HPDE6-E6E7 (cell line): ENCODE measurements around the gene RANBP17.

Source experiments
- DNase-seq: peaks from one replicate; pipeline ENCODE4 v3.0.0; 2011; ENCODE audit warnings: missing footprints; ENCODE audit errors: extremely low spot score

The RANBP17 gene

DNA sequence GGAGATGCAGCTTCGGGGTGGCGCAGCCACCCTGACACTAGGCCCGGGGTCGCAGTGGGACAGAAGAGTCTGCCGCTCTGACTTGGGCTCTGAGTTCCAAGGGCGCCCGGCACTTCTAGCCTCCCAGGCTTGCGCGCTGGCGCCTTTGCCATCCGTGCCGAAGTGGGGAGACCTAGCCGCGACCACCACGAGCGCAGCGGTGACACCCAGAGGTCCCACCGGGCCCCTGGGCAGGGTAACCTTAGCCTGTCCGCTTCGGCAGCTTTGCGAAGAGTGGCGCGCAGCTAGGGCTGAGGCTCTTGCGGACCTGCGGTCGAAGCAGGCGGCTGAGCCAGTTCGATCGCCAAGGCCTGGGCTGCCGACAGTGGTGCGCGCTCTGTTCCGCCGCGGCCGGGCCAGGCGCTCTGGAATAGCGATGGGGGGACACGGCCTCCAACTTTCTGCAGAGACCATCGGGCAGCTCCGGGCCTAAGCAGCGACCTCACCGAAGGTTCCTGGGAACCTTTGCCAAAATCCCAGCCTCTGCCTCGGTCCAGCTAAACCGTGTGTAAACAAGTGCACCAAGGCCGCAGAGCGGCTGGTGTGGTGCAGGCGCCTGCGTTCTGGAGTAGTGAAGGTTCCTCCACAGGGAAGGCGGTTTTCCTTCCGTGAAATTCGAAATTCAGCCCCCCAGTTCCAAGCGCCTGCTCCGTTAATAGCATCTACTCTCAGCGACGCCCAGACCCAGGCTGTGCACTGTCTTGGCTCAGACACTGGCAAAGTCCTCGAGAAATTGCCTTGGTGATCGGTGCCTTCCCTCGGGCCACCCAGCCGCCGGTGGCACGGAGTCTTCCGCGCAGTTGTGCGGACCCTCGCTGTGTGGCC lies 454.7 kb downstream of the RANBP17 start:
- DNase-seq: no peak

DNA sequence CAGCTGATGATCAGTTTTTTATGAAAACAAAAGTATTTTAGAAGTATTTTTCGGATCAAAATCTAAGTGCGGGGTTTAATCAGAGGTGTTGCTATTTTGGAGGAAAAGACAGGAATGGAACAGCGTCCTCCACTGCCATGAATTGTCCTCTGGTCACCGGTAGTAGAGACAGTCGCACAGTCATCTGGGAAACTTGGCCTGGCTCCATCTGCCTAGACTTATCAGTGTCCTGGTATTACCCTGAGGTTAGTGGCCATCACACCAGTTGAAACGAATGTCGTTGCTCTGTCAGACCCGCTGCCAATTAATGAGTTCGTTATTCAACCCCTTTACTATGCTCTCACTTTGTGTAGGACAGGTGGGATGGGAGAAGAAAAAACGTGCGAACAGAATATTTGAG lies 455.4 kb downstream of the RANBP17 start:
- no peak for DNase-seq

GRCh38 chr5:171318026-171318425 lies 456.2 kb downstream of the RANBP17 start:
- DNase-seq: no peak

DNA sequence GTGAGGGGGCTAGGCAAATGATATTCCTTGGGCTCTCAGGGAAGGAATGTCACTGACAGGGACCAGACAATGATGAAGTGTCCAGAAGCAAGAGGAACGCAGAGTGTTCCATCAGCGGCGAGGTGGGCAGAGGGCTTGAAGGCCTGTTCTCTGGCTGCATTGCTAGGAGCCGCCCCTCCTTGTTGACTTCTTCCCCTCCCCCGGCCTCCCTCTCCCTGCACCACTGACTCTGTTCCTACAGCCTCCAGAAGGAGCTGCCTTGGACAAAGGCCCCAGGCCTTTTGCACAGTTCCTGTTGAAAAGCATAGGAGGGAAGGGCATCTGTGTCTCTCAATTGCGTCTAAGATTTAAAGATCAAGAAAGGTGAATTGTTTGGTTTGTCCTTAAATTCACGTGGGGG lies 459.6 kb downstream of the RANBP17 start:
- DNase-seq: no peak

DNA sequence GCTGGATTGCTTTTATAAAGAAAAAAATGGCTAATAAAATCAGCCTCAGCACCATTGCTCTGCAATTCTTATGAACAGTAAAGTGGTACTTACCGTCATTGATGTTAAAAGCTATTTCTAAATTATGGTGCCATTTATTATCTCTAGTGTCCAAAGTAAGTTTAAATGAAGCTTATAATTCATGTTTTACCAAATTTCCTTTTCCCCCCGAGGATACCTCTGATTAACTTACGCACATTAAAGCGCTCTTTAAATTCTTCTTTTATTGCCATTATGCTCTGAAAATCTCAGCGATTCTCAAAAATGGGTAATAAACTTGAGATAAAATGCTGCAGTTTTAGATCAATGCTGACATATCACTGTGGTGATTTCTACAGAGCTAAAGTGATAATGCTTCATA lies 460.7 kb downstream of the RANBP17 start:
- no peak for DNase-seq

GRCh38 chr5:171323007-171323406 lies 461.2 kb downstream of the RANBP17 start:
- DNase-seq: no peak

DNA sequence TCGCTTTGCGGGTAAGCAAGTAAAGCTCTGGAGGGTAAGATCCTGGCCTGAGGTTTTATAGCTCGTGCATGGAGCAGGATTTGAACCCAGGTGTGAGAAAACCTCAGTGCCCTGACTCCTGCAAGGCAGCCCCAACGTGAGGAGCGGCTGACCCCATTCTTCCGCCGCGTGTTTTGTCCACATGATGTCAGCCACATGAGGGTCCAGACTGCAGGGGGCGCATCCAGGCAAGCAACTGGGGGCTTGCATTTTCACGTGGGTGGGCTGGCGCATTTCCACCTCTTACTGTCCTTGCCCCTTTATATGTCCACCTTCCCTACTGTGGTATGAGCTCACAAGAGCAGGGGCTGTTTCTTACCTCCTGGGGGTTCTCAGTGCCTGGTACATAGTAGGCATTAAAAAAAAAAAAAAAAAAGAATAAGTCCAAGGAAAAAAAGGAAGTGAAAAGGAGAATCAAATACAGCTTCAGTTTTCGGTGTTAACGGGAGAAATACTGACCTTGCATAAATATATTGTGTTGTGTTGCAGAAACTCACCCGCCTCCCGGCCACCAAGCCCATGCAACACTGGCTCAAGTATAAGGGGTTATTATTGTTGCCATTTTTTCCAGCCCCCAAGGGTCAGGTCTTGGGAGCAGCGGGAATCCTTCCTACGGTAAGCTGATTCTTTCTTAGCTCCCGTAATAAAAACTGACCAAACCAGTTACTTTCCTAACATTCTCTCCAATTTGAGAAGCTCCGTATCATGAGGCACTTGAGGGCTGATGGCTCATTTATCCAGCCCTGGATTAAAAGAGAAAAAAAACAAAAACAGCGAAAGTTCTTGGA lies 462.2 kb downstream of the RANBP17 start:
- DNase-seq: no peak

DNA sequence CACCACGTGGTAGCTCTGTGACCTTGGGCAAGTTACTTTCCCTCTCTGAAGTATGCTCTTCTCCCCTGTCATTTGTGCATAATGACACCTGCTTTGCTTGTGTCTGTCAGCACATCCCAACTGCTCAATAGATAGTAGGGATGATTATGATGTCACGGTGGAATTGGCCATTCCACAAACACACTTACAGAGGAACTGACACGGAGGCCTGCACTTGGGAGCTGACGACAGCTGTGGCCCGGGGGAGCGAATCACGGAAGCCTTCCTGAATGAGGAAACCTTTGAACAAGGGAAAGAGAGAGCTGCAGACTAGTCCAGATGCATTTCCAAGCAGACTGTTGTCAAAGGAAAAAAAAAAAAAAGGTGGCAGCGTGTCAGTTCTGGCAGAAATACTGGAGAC lies 468.2 kb downstream of the RANBP17 start:
- no peak for DNase-seq

- DNase-seq: no peak
These were observed 473.8 kb downstream of the RANBP17 start for GRCh38 chr5:171335616-171336015.

DNA sequence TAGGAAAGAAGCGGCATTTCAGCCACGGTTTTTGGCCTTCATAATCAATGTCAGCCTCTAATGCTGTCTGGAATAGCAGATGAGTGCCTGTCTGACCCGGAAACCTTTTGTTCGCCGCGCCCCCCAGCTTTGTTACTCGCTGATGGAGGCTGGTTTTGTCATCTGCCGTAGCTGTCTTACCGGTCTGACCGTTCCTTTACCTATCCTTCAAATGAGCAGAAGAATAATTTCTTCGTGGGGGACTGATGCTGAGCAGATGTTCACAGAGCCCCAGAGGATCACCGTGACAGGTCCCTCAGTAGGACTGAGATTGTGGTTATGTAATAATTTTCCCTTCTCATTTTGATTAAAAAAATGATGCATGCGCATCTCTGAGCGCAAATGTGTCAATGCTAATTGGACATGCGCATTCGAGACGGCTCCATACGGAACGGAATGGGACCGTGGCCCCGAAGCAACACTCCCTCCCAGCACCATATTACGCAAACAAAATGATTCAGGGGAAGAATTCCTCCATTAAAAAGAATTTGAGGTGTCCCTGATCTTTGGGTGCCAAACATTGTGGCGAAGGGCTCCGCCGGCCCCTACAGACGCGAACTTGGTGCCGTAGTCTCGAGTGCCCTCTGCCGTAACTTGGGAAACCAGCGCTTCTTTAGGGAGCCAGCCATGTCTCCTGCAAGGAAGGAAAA lies 474.8 kb downstream of the RANBP17 start:
- peak; percentile 37 for DNase-seq

- no peak for DNase-seq
These were observed 475.4 kb downstream of the RANBP17 start for GRCh38 chr5:171337210-171337569.

- no peak for DNase-seq
These were observed 478.2 kb downstream of the RANBP17 start for GRCh38 chr5:171340042-171340441.

GRCh38 chr5:171340491-171340890 lies 478.7 kb downstream of the RANBP17 start:
- no peak for DNase-seq

GRCh38 chr5:171342362-171343111 lies 480.7 kb downstream of the RANBP17 start:
- DNase-seq: peak; percentile 41

- DNase-seq: no peak
These were observed 483.3 kb downstream of the RANBP17 start for GRCh38 chr5:171344936-171345608.
